NCI-H1417 (cell line): ENCODE data around the gene CYP27B1.
A peak's percentile ranks its signal among the peaks of the same experiment; 100 is the strongest.
"Not testable (repeated sequence)": the region's sequence is repeated elsewhere in the genome, so short reads cannot be mapped to it uniquely, and the experiment has no call there.

Experiments
- DNase-seq, 3 experiments: peaks; one replicate each; lab custom pipeline; 2025; lab: John Stamatoyannopoulos, UW

The CYP27B1 gene

DNA sequence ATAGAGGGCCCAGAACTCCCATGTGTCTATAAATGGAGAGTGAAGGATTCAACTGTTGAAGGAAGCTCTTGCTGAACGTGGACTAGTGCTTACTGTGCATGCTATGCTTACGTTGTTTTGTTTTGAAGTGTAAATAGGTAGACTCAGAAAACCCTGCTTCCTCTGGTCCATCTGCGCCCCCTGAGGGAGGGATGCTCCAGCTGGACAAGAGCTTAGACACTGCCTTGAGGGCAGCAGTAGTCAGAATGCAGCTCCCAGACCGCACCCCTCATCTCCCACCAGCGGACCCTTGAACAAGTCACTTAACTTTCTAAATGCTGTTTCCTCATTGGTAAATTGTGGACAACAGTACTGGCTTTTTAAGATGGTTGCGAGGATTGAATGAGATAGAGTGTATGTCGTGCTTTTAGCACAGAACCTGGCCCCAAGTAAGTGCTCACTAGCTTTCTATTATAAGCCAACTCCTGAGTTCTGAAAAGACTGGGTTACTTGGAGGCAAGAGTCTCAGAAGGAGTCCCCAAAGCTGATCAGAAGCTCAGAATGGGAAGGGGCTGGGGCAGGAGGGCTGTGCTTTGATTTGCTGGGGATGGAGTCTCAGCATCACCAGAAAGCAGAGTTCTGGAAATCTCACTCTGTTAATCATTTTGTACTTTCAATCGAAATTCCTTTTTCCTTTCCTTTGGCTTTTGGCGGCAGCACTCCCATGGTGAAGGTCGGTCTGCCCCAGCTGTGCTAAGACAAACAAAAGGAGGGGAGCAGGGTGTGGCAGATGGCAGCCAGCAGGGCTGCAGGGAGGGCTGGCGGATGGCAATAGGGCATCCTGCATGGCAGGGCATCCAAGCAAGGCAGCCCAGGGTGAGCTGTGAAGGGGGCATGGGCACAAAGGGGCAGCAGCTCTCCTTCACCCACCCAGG is 43.9 kb downstream of the CYP27B1 start:
- DNase-seq, result peak in 2 of 3 experiments; percentile 27 to 33

DNA sequence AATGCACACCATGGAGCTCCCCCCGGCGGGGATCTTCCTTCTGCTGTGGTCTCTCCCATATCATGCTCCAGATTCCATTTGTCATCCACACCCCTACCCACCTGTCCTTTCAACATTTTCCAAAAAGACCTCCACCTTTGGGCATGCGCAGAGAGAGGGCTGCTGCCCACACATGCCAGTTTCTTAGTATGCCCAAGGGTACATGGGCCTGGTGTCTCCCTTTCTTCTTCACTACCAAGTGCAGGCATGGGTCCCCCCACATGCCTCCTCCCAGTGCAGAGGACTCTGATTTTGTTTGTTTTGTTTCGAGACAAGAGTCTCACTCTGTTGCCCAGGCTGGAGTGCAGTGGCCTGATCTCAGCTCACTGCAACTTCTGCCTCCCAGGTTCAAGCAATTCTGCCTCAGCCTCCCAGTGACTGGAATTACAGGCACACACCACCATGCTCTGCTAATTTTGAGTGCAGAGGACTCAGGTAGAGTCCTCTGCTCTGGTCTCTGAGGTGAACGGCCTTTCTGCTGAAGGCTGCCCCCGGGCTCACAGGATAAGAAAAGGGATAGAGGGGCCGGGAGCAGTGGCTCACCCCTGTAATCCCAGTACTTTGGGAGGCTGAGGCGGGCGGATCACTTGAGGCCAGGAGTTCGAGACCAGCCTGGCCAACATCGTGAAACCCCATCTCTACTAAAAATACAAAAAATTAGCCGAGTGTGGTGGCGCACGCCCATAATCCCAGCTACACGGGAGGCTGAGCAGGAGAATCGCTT is 44.9 kb downstream of the CYP27B1 start:
- DNase-seq, result not testable (repeated sequence)

GRCh38 chr12:57720606-57721595 is 46.0 kb downstream of the CYP27B1 start:
- DNase-seq, result no peak

DNA sequence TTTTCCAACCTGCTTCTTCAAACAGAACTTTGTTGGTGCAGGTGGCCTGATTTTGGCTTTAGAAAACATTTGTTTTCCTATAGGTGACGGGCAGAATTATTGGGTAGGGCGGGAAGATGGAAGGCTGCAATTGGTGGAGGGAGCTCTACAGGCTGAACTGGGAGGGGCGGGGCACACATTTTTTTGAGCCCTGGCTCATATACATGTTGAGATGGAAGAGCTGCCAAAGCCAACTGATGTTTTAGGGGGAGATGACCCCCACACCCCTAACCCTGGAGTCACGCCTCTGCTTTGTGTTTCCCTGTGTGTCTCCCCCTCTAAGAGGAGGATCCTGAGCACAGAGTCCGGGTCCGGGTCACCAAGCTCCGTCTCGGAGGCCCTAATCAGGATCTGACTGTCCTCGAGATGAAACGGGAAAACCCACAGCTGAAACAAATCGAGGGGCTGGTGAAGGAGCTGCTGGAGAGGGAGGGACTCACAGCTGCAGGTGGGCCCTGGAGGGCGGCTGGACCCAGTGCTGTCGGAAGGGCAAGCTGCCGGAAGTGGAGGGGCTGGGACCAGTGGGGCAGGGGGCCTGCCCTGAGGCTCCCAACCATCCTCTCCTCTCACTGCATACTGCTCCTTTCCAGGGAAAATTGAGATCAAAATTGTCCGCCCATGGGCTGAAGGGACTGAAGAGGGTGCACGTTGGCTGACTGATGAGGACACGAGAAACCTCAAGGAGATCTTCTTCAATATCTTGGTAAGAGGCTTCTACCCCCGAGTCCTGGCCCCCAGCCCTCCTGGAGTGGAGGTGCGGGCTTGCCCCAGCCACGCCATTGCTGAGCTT is 46.9 kb downstream of the CYP27B1 start:
- no peak for DNase-seq

DNA sequence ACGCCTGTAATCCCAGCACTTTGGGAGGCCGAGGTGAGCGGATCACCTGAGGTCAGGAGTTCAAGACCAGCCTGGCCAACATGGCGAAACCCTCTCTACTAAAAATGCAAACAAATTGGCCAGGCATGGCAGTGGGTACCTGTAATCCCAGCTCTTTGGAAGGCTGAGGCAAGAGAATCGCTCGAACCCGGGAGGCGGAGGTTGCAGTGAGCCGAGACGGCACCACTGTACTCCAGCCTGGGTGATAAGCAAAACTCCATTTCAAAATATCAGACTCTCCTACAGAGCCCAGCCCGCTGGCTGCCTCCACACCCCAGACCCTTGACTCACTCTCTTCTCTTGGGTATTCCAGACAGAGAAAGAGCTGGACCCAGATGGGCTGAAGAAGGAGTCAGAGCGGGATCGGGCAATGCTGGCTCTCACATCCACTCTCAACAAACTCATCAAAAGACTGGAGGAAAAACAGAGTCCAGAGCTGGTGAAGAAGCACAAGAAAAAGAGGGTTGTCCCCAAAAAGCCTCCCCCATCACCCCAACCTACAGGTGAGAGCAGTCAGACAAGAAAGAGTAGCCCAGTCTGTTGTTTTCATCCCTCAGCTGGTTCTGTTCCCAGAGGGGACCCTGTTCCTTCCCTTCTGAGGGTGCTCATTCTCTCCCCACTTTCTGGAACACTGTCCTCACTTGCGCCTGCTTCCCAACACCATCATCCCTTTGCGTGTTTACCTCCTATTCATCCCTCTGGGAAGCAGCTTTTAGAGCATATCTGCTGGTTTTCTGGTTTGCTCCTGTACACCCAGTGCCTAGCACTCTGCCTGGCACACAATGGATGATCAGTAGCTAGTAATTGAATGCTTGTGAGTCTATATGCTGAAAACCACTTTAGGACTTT is 48.0 kb downstream of the CYP27B1 start:
- DNase-seq, result no peak

DNA sequence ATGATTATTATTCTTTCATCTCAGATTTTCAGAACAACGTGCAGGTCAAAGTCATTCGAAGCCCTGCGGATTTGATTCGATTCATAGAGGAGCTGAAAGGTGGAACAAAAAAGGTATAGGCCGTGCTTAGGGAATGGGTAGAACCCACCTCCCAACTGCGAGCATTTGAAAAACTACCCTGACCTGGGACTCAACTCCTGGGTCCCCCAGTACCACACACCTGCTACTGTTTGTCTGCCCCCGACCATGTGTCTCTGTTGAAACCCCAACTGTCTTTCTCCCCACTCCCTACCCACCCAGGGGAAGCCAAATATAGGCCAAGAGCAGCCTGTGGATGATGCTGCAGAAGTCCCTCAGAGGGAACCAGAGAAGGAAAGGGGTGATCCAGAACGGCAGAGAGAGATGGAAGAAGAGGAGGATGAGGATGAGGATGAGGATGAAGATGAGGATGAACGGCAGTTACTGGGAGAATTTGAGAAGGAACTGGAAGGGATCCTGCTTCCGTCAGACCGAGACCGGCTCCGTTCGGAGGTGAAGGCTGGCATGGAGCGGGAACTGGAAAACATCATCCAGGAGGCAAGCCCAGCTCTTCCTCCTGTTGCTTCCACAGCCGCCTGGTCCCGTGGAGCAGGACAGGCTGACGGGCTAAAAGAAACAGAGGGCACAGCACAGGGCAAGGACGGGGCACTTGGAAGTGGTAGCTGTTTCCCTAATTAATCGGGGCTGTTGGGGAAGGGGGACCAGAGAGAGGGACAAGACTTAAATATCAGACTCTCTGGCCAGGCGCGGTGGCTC is 48.8 kb downstream of the CYP27B1 start:
- DNase-seq, result no peak

- DNase-seq, result no peak
These were observed 49.7 kb downstream of the CYP27B1 start for GRCh38 chr12:57717131-57717530.

- no peak for DNase-seq
These were observed 50.6 kb downstream of the CYP27B1 start for GRCh38 chr12:57716305-57716704.

DNA sequence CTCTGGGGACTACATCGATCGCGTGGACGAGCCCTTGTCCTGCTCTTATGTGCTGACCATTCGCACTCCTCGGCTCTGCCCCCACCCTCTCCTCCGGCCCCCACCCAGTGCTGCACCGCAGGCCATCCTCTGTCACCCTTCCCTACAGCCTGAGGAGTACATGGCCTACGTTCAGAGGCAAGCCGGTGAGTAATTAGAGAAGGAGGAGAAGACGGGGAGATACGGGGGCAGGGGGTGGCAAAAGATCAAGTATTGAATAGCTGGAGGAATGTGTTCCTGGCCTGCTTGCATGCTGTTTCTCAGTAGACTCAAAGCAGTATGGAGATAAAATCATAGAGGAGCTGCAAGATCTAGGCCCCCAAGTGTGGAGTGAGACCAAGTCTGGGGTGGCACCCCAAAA is 51.1 kb downstream of the CYP27B1 start:
- DNase-seq, result no peak

GRCh38 chr12:57715036-57715748 is 51.7 kb downstream of the CYP27B1 start:
- peak in 1 of 3 experiments; percentile 63 for DNase-seq

GRCh38 chr12:57713209-57713608 is 53.7 kb downstream of the CYP27B1 start:
- no peak for DNase-seq

- no peak for DNase-seq
These were observed 54.2 kb downstream of the CYP27B1 start for GRCh38 chr12:57712701-57713100.
